HCT116 (cell line): ENCODE measurements around the gene TBC1D21. TPM values are rescaled to one million over a fixed set of nuclear protein-coding genes. Genes with fewer than 3 reads are reported as not detected.

Source experiments
- ATAC-seq: fragments of 200-7000 bp; cut with Tn5 transposase; 2 replicates; pipeline ENCODE4 v1.9.1; 2020; ENCODE audit warnings: mild to moderate bottlenecking, moderate library complexity
- BruUV-seq: library from RNA; stranded (reverse); fragments of 400-500 nt; replicated peaks from 2 replicates; lab custom pipeline; 2021; lab: Mats Ljungman, UMichigan
- CTCF ChIA-PET: fragments of 300-600 bp; sonication (Branson Sonifier 250); formaldehyde crosslinking; loops from one replicate; lab custom pipeline; 2021; ENCODE audit warnings: antibody characterized with exemption; lab: Charles Lee
- POLR2A ChIA-PET: fragments of 300-600, 350-600 bp; sonication (Branson Sonifier 250); formaldehyde crosslinking; loops from one replicate; lab custom pipeline; 2021; ENCODE audit warnings: antibody characterized with exemption; lab: Charles Lee
- RAD21 ChIA-PET, 2 experiments: fragments of 300-600 bp; sonication (Branson Sonifier 250); formaldehyde crosslinking; loops; one replicate each; lab custom pipeline; 2023; ENCODE audit warnings: low total read pairs in 2 of 2; ENCODE audit not compliant: uncharacterized antibody in 2 of 2, unreplicated experiment in 2 of 2, low non-redundant PET in 1 of 2; lab: Charles Lee
- DNase-seq: peaks from one replicate; pipeline ENCODE4 v3.0.0-alpha.2; 2010; ENCODE audit warnings: low read depth, low spot score
- H2AFZ ChIP-seq: fragments of 200-600 bp; shearing (Covaris generic), sonication (generic); 2 replicates; pipeline ENCODE4 v1.6.1; 2017; ENCODE audit warnings: low read depth, mixed run types, mixed read lengths, antibody characterized with exemption, low read length; ENCODE audit not compliant: poor library complexity, severe bottlenecking
- H3K27ac ChIP-seq: 2 replicates; pipeline ENCODE4 v1.5.1; 2012; ENCODE audit warnings: low read depth, low read length
- H3K27me3 ChIP-seq: fragments of 200-600 bp; sonication (generic); 2 replicates; pipeline ENCODE4 v1.6.1; 2016; ENCODE audit warnings: mixed run types, low read length, mixed read lengths; ENCODE audit not compliant: insufficient read depth
- H3K36me3 ChIP-seq, 2 experiments: fragments of 200-500 bp in 1 of 2; fragments of 200-600 bp in 1 of 2; sonication (Bioruptor generic) in 1 of 2; sonication (generic) in 1 of 2; 2 replicates each; pipeline versions ENCODE4 v1.5.1 to v1.6.1; 2014 to 2016; ENCODE audit warnings: low read length in 2 of 2, inconsistent platforms in 1 of 2, mixed read lengths in 1 of 2, mixed run types in 1 of 2; ENCODE audit not compliant: insufficient read depth in 2 of 2, control insufficient read depth in 1 of 2
- H3K4me1 ChIP-seq, 2 experiments: fragments of 200-600 bp in 1 of 2; sonication (generic) in 1 of 2; 2 replicates each; pipeline versions ENCODE4 v1.5.1 to v1.6.1; 2012 to 2017; ENCODE audit warnings: low read length in 2 of 2, inconsistent platforms in 1 of 2, mild to moderate bottlenecking in 1 of 2, mixed read lengths in 1 of 2, mixed run types in 1 of 2, moderate library complexity in 1 of 2; ENCODE audit not compliant: insufficient read depth in 2 of 2, control insufficient read depth in 1 of 2
- H3K4me2 ChIP-seq: fragments of 200-600 bp; sonication (generic); 2 replicates; pipeline ENCODE4 v1.6.1; 2017; ENCODE audit warnings: mixed run types, low read length, mixed read lengths
- H3K4me3 ChIP-seq, 2 experiments: fragments of 200-600 bp in 1 of 2; sonication (generic) in 1 of 2; replicated peaks in 1 of 2; 2 replicates each; pipeline ENCODE4 v1.5.1; 2011 to 2016; ENCODE audit warnings: low read length in 2 of 2, control low read depth in 1 of 2, low read depth in 1 of 2, mild to moderate bottlenecking in 1 of 2, mixed read lengths in 1 of 2, mixed run types in 1 of 2
- H3K79me2 ChIP-seq: fragments of 200-600 bp; sonication (generic); 2 replicates; pipeline ENCODE4 v1.6.1; 2017; ENCODE audit warnings: mild to moderate bottlenecking, mixed run types, low read length, moderate library complexity, mixed read lengths; ENCODE audit not compliant: insufficient read depth
- H3K9ac ChIP-seq: fragments of 200-600 bp; sonication (generic); 2 replicates; pipeline ENCODE4 v1.6.1; 2016; ENCODE audit warnings: low read length, mixed read lengths
- H3K9me2 ChIP-seq: fragments of 200-600 bp; sonication (generic), shearing (Covaris generic); 2 replicates; pipeline ENCODE4 v1.6.1; 2017; ENCODE audit warnings: mixed run types, mild to moderate bottlenecking, moderate library complexity; ENCODE audit not compliant: insufficient read depth
- H3K9me3 ChIP-seq, 2 experiments: fragments of 200-500 bp in 1 of 2; fragments of 200-600 bp in 1 of 2; sonication (Bioruptor generic) in 1 of 2; sonication (generic) in 1 of 2; 2 replicates each; pipeline ENCODE4 v1.6.1; 2014 to 2017; ENCODE audit warnings: low read length in 2 of 2, mixed read lengths in 2 of 2, inconsistent platforms in 1 of 2, low read depth in 1 of 2, mild to moderate bottlenecking in 1 of 2, mixed run types in 1 of 2, moderate library complexity in 1 of 2; ENCODE audit not compliant: control insufficient read depth in 1 of 2, insufficient read depth in 1 of 2
- H4K20me1 ChIP-seq: fragments of 200-600 bp; sonication (generic), shearing (Covaris generic); 2 replicates; pipeline ENCODE4 v1.6.1; 2017; ENCODE audit warnings: mixed run types, mild to moderate bottlenecking, moderate library complexity; ENCODE audit not compliant: insufficient read depth
- CBX3 ChIP-seq: IDR thresholded peaks from 2 replicates; pipeline ENCODE4 v1.6.1; 2012; ENCODE audit warnings: low read depth
- CEBPB ChIP-seq: IDR thresholded peaks from 2 replicates; pipeline ENCODE4 v1.6.1; 2012; ENCODE audit warnings: low read depth
- EGR1 ChIP-seq: IDR thresholded peaks from 2 replicates; pipeline ENCODE4 v1.6.1; 2012; ENCODE audit warnings: low read depth
- ELF1 ChIP-seq: IDR thresholded peaks from 2 replicates; pipeline ENCODE4 v1.6.1; 2012; ENCODE audit warnings: low read depth, borderline replicate concordance
- POLR2A ChIP-seq: IDR thresholded peaks from 2 replicates; pipeline ENCODE4 v1.7.0; 2011; ENCODE audit warnings: borderline replicate concordance; ENCODE audit not compliant: insufficient read depth, insufficient read length; ENCODE audit errors: extremely low read depth
- SRF ChIP-seq: IDR thresholded peaks from 2 replicates; pipeline ENCODE4 v1.6.1; 2012; ENCODE audit warnings: low read depth
- YY1 ChIP-seq: IDR thresholded peaks from 2 replicates; pipeline ENCODE4 v1.6.1; 2011; ENCODE audit warnings: low read length, low read depth, moderate library complexity, mild to moderate bottlenecking; ENCODE audit not compliant: insufficient replicate concordance; ENCODE audit errors: extremely low read depth
- ZFX ChIP-seq: fragments of 450-650 bp; IDR thresholded peaks from 2 replicates; pipeline ENCODE4 v1.6.1; 2017
- intact Hi-C: fragments of 100-400 bp; cut with micrococcal nuclease; formaldehyde crosslinking; loops from 2 replicates; pipeline ENCODE4 v1.10.0; 2022
- total RNA-seq: library from RNA; stranded (reverse); gene quantifications from one replicate; pipeline ENCODE4 v1.2.1, GENCODE V29; 2021; ENCODE audit not compliant: unreplicated experiment
- TF ChIP-seq, protein P1 (sequence below): IDR thresholded peaks from 2 replicates; pipeline ENCODE4 v1.6.1; 2012
- TF ChIP-seq, protein P2 (sequence below): IDR thresholded peaks from 2 replicates; pipeline ENCODE4 v1.6.1; 2012

The TBC1D21 gene
- total RNA-seq, 1 experiment from 2014 or later: not detected

DNA sequence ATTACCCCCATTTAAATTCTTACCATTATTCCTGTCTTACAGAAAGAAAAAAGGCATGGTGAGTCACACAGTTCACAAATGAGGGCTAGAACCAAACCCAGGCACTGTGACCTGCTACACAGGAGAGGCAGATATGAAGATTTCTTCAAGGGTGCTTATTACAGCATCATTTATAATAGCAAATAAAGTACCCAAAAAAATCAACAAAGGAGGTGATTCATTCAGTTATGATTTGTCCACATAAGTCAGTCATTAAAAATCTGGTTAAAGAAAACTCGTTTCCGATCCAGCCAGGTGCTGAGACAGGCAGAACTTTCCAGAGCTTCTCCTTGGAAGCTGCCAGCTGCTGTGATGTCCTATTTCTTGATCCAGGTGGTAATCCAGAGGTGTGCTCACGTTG, 45.4 kb downstream of the TBC1D21 start:
- Histone ChIP-seq H3K9me2 (no peaks in the 10 kb centered on the region), H3K27ac (no peak overlapping the region), H3K4me1 (peaks cover 2 to 4% of the 10 kb centered on the region in 2 experiments; a peak in 3 of 4 replicates), H3K4me2 (no peak overlapping the region), H3K27me3 (no peaks in the 10 kb centered on the region), H3K4me3 (no peak overlapping the region), H3K9me3 (no peaks in the 10 kb centered on the region), H3K79me2 (no peaks in the 10 kb centered on the region), H3K9ac (no peak overlapping the region), H4K20me1 (no peaks in the 10 kb centered on the region), H2AFZ (no peak overlapping the region), H3K36me3 (peaks cover 0 to 3% of the 10 kb centered on the region in 2 experiments; a peak in 1 of 4 replicates)
- RAD21 ChIA-PET: no interaction called here
- ATAC-seq (no peak), DNase-seq (no peak)
- no peak for TF ChIP-seq ZFX
- TF ChIP-seq POLR2A: no peak
- no peak for TF ChIP-seq CEBPB
- TF ChIP-seq EGR1: no peak
- TF ChIP-seq, protein P1, sequence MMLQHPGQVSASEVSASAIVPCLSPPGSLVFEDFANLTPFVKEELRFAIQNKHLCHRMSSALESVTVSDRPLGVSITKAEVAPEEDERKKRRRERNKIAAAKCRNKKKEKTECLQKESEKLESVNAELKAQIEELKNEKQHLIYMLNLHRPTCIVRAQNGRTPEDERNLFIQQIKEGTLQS: no peak
- TF ChIP-seq YY1: no peak
- TF ChIP-seq SRF: no peak
- TF ChIP-seq CBX3: no peak
- TF ChIP-seq ELF1: no peak
- intact Hi-C loops: no loop called here
- BruUV-seq: no TSS peak
- POLR2A ChIA-PET: no interaction called here
- CTCF ChIA-PET: no interaction called here

DNA sequence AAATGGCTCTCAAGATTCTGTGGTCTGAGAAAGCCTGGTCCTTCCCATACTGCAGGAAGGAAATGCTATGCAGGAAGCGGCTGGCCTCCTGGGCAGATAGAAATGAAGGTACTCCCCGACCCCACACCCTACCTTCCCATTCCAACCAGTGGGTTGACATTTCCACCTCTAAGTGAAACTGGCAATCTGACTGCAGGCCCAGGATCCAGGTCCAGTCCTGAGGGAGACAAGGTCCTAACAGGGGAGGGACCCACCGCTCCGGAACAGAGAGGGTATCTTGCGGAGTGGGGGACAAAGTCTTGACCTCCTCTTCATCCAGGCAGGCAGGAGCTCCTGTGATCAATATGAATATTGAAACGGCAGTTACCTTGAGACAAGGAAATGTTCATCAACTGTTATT, 46.3 kb downstream of the TBC1D21 start:
- no TSS peak for BruUV-seq
- no peaks in the 10 kb centered on the region for H3K79me2 ChIP-seq
- no peak overlapping the region for H3K4me3 ChIP-seq
- ChIA-PET RAD21 (no interaction called here), POLR2A (no interaction called here), CTCF (no interaction called here)
- no peaks in the 10 kb centered on the region for H3K27me3 ChIP-seq
- no peaks in the 10 kb centered on the region for H4K20me1 ChIP-seq
- H2AFZ ChIP-seq: no peak overlapping the region
- H3K4me2 ChIP-seq: no peak overlapping the region
- H3K9ac ChIP-seq: no peak overlapping the region
- ATAC-seq: no peak
- no peaks in the 10 kb centered on the region for H3K9me3 ChIP-seq
- H3K9me2 ChIP-seq: no peaks in the 10 kb centered on the region
- no peak for DNase-seq
- H3K27ac ChIP-seq: no peak overlapping the region
- peaks cover 0 to 3% of the 10 kb centered on the region in 2 experiments; a peak in 1 of 4 replicates for H3K36me3 ChIP-seq
- TF ChIP-seq, protein P2, sequence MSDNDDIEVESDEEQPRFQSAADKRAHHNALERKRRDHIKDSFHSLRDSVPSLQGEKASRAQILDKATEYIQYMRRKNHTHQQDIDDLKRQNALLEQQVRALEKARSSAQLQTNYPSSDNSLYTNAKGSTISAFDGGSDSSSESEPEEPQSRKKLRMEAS: no peak
- H3K4me1 ChIP-seq: peaks cover 11 to 13% of the 10 kb centered on the region in 2 experiments; a peak in 3 of 4 replicates
- intact Hi-C loops: no loop called here
